ENCODE results near the gene BCL7A.
"Not testable (repeated sequence)": the region's sequence is repeated elsewhere in the genome, so short reads cannot be mapped to it uniquely, and the experiment has no call there.

BCL7A gene

GRCh38 chr12:122097584-122097926 lies 75.9 kb downstream of the BCL7A start:
- no peak for TF ChIP-seq CTCF (IDR thresholded peaks at IDR 0.05; ENCODE audit: control insufficient read depth, extremely low read depth, insufficient read depth)
- no peak for DNase-seq (ENCODE audit: low read depth)
- no peak overlapping the region for H3K4me3 ChIP-seq (ENCODE audit: low read depth, low read length)

- peak; percentile 99 for DNase-seq (ENCODE audit: low read depth)
- peak overlapping the region; percentile 40 for H3K4me3 ChIP-seq (ENCODE audit: low read depth, low read length)
- TF ChIP-seq CTCF (IDR thresholded peaks at IDR 0.05; ENCODE audit: control insufficient read depth, extremely low read depth, insufficient read depth), result no peak
Measured at GRCh38 chr12:122097927-122098756, 76.5 kb downstream of the BCL7A start.

DNA sequence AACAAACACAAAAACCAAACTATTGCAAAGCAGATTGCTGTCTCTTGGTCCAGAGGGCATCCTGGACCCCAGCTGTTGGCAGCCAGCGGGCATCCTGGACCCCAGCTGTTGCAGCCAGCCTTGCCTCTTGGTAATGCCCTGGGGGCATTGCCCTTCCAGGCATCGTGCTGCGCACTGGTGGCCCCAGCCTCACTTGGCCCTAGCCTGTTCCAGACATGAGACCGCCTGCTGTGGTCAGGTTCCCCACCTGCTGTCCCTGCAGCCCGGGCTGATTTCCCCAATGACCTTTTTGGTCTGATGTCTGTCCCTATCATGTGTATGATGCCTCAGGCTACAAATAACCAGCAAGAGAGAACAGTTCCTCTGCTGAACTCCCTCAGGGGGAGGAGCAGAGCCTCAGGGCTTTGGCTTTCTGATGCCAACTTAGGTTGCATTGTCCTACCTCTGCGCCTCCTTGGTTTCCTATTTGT lies 77.6 kb downstream of the BCL7A start:
- no peak for TF ChIP-seq CTCF (IDR thresholded peaks at IDR 0.05; ENCODE audit: control insufficient read depth, extremely low read depth, insufficient read depth)
- DNase-seq (ENCODE audit: low read depth), result no peak
- no peak overlapping the region for H3K4me3 ChIP-seq (ENCODE audit: low read depth, low read length)

GRCh38 chr12:122099856-122100255 lies 78.2 kb downstream of the BCL7A start:
- no peak overlapping the region for H3K4me3 ChIP-seq (ENCODE audit: low read depth, low read length)
- no peak for DNase-seq (ENCODE audit: low read depth)
- TF ChIP-seq CTCF (IDR thresholded peaks at IDR 0.05; ENCODE audit: control insufficient read depth, extremely low read depth, insufficient read depth), result no peak

- no peak for TF ChIP-seq CTCF (IDR thresholded peaks at IDR 0.05; ENCODE audit: control insufficient read depth, extremely low read depth, insufficient read depth)
- no peak overlapping the region for H3K4me3 ChIP-seq (ENCODE audit: low read depth, low read length)
- DNase-seq (ENCODE audit: low read depth), result no peak
Measured at GRCh38 chr12:122100568-122100967, 78.9 kb downstream of the BCL7A start.

DNA sequence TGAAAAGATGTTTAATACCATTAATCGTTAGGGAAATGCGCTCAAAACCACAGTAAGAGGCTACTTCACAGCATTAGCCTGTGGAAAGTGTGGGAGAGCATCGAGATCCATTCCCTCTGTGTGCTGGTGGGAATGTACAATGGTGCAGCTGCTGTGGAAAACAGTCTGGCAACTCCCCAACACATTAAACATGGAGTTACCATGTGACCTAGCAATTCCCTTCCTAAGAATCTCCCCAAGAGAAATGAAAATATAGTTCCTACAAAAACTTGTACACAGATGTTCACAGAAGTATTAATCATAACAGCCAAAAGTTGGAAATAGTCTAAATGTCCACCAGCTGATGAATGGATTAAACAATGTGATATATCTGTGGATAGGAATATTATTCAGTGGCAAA lies 80.6 kb downstream of the BCL7A start:
- no peak for DNase-seq (ENCODE audit: low read depth)
- TF ChIP-seq CTCF (IDR thresholded peaks at IDR 0.05; ENCODE audit: control insufficient read depth, extremely low read depth, insufficient read depth), result no peak
- no peak overlapping the region for H3K4me3 ChIP-seq (ENCODE audit: low read depth, low read length)

DNA sequence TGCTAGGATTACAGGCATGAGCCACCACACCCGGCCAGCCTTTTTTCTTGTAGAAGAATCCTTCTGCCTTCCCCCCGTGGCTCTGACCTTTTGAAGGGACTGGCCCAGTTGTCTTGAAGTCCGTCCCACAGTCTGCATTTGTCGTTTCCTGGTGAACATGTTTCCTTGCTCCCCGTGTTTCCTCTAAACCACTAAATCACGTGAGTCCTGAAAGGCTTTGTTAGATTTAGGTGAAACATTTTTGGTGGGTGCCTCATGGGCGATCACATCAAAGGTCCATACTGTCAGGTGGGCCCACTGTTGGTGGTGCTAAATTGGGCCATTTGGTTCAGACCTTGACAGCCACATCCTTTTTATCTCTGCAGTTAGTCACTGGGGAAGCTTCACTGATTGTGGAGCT lies 83.2 kb downstream of the BCL7A start:
- TF ChIP-seq CTCF (IDR thresholded peaks at IDR 0.05; ENCODE audit: control insufficient read depth, extremely low read depth, insufficient read depth), result no peak
- no peak overlapping the region for H3K4me3 ChIP-seq (ENCODE audit: low read depth, low read length)
- DNase-seq (ENCODE audit: low read depth), result no peak

DNA sequence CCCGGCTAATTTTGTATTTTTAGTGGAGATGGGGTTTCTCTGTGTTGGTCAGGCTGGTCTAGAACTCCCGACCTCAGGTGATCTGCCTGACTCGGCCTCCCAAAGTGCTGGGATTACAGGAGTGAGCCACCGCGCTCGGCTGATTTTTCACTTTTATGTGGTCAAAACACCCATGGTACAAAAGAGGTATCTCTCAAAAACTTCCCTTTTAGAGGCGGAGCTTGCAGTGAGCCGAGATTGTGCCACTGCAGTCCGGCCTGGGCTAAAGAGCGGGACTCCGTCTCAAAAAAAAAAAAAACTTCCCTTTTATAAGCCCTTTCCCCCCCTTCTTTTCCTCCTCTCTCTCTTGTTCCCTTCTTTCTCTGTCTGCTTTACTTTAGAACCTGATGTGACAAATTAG lies 83.8 kb downstream of the BCL7A start:
- DNase-seq (ENCODE audit: low read depth); H3K4me3 ChIP-seq (ENCODE audit: low read depth, low read length): not testable (repeated sequence)
